Measurements from ENCODE around the gene RCAN3.
A peak's percentile ranks its signal among the peaks of the same experiment; 100 is the strongest.
"Not testable (repeated sequence)": the region's sequence is repeated elsewhere in the genome, so short reads cannot be mapped to it uniquely, and the experiment has no call there.

Gene RCAN3

DNA sequence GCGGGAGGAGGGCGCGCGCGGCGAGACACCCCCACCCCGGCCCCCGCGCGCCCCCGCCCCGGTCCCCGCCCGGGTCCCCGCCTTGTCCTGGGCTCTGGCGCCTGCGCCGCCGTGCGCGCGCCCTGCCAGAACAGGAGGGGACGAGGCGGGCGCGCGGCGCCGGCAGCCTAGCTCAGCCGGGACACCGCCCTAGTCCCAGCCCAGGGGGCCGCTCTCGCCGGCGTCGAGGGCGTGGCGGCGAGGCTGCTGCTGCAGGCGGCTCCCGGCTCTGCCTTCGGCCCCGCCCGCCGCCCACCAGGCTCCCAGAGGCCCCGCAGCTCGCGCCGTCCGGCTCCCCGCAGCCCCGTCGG, at the start of gene RCAN3:
Gene RCAN3, plus strand, starts transcription at position 128 of the 350 bp plus-strand sequence. CDS start 11,537 bp downstream, outside the sequence.
- Histone ChIP-seq H3K9ac (ENCODE audit: low read depth, low read length) (peak within 1 kb of the TSS; percentile 54), H3K27me3 (ENCODE audit: control insufficient read depth, insufficient read depth, low read length) (no peaks in the 10 kb centered on the region), H3K36me3 (ENCODE audit: control insufficient read depth, insufficient read depth, low read length) (no peaks in the 10 kb centered on the region), H3K27ac (ENCODE audit: low read depth, low read length) (peak within 1 kb of the TSS; percentile 73), H3K9me3 (ENCODE audit: control insufficient read depth, insufficient read depth, low read length) (no peaks in the 10 kb centered on the region), H3K4me3 (ENCODE audit: low read depth, low read length) (peak within 1 kb of the TSS; percentile 80), H3K4me1 (ENCODE audit: control insufficient read depth, insufficient read depth, low read length) (peaks cover 29% of the 10 kb centered on the region)

DNA sequence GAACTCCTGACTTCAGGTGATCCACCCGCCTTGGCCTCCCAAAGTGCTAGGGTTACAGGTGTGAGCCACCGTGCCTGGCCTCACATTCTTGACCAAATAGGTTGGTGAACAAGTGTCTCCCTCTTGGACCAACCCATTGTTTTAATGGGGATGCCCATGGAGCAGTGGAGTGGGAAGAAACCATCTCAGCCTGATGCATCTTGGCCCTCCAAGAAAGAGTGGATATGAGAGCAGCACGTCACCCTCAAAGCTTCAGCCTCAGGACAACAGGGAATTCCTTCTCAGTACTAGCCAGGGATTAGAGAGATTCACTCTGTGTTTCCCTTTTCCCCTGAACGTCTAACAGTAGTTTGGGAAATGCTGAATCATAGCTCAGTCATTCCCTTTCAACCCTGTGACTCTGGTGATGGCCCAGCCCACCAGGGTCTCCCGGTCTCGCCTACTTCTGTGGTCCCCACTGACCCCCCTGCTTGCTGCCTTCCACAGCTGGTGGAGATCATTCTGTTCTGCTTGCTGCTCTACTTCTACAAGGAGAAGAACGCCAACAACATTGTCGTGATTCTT, 49.6 kb upstream of the RCAN3 start:
- no peaks in the 10 kb centered on the region for H3K4me1 ChIP-seq (ENCODE audit: control insufficient read depth, insufficient read depth, low read length)
- no peak overlapping the region for H3K9ac ChIP-seq (ENCODE audit: low read depth, low read length)
- H3K9me3 ChIP-seq (ENCODE audit: control insufficient read depth, insufficient read depth, low read length): no peaks in the 10 kb centered on the region
- H3K27me3 ChIP-seq (ENCODE audit: control insufficient read depth, insufficient read depth, low read length): no peaks in the 10 kb centered on the region
- no peak overlapping the region for H3K4me3 ChIP-seq (ENCODE audit: low read depth, low read length)
- no peak overlapping the region for H3K27ac ChIP-seq (ENCODE audit: low read depth, low read length)
- 0 out of 2 replicates have a peak, but pooled peaks cover 4% of the 10 kb centered on the region for H3K36me3 ChIP-seq (ENCODE audit: control insufficient read depth, insufficient read depth, low read length)

DNA sequence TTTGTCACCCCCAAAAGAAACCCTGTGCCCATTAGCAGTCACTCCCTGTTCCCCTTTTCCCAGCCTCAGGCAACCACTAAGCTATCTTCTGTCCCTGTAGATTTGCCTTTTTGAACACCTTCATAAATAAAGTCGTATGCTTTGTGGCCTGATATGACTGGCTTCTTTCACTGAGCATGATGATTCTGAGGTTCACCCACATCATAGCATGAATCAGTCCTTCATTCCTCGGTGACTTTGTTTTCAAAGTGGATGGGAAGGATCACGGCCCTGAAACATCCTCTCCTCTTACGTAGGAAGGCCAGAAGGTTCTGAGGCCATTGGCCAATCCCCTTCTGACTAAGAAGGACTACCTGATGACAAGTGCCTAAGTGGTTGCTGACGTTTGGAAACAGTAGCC, 48.0 kb upstream of the RCAN3 start:
- H3K9me3 ChIP-seq (ENCODE audit: control insufficient read depth, insufficient read depth, low read length): no peaks in the 10 kb centered on the region
- H3K4me3 ChIP-seq (ENCODE audit: low read depth, low read length): no peak overlapping the region
- H3K9ac ChIP-seq (ENCODE audit: low read depth, low read length): no peak overlapping the region
- H3K27ac ChIP-seq (ENCODE audit: low read depth, low read length): no peak overlapping the region
- H3K36me3 ChIP-seq (ENCODE audit: control insufficient read depth, insufficient read depth, low read length): 0 out of 2 replicates have a peak, but pooled peaks cover 3% of the 10 kb centered on the region
- no peaks in the 10 kb centered on the region for H3K4me1 ChIP-seq (ENCODE audit: control insufficient read depth, insufficient read depth, low read length)
- no peaks in the 10 kb centered on the region for H3K27me3 ChIP-seq (ENCODE audit: control insufficient read depth, insufficient read depth, low read length)

DNA sequence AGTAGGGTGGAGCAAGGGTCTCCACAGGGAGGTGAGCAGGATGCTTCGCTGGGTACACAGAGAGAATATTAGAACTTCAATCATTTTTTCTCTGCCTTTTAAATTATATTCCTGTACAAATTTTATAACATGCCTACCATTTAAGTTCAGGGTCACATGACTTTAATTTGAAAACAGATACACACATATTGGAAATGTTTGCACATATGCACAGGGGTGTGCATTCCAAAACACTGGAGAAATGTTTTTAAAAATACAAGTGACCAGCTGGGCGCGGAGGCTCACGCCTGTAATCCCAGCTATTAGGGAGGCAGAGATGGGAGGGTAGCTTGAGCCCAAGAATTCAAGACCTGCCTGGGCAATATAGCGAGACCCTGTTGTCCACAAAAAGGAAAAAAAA, 47.4 kb upstream of the RCAN3 start:
- H3K9me3 ChIP-seq (ENCODE audit: control insufficient read depth, insufficient read depth, low read length): no peaks in the 10 kb centered on the region
- H3K27me3 ChIP-seq (ENCODE audit: control insufficient read depth, insufficient read depth, low read length): no peaks in the 10 kb centered on the region
- no peak overlapping the region for H3K9ac ChIP-seq (ENCODE audit: low read depth, low read length)
- H3K36me3 ChIP-seq (ENCODE audit: control insufficient read depth, insufficient read depth, low read length): no peaks in the 10 kb centered on the region
- H3K27ac ChIP-seq (ENCODE audit: low read depth, low read length): no peak overlapping the region
- no peak overlapping the region for H3K4me3 ChIP-seq (ENCODE audit: low read depth, low read length)
- no peaks in the 10 kb centered on the region for H3K4me1 ChIP-seq (ENCODE audit: control insufficient read depth, insufficient read depth, low read length)

DNA sequence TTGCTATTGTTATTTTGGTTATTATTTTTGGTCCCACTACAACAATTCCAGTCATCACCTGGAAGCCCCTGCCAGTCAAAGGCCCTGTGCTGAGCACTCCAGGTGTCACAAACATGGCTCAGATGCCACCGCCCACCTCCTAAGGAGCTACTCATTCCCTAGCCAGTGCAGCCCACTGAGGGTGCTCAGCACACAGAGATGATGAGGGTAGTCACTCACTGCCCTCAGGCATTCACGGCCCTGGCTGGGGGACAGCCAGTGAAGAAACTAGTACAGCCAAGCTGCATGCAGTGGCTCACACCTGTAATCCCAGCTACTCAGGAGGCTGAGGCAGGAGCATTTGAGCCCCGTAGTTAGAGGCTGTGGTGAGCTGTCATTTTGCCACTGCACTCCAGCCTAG, 44.8 kb upstream of the RCAN3 start:
- Histone ChIP-seq H3K36me3 (ENCODE audit: control insufficient read depth, insufficient read depth, low read length) (no peaks in the 10 kb centered on the region), H3K4me3 (ENCODE audit: low read depth, low read length) (no peak overlapping the region), H3K27me3 (ENCODE audit: control insufficient read depth, insufficient read depth, low read length) (no peaks in the 10 kb centered on the region), H3K27ac (ENCODE audit: low read depth, low read length) (no peak overlapping the region), H3K4me1 (ENCODE audit: control insufficient read depth, insufficient read depth, low read length) (peaks cover under 1% of the 10 kb centered on the region; the same call in 1 of the 2 replicates), H3K9me3 (ENCODE audit: control insufficient read depth, insufficient read depth, low read length) (no peaks in the 10 kb centered on the region), H3K9ac (ENCODE audit: low read depth, low read length) (no peak overlapping the region)

DNA sequence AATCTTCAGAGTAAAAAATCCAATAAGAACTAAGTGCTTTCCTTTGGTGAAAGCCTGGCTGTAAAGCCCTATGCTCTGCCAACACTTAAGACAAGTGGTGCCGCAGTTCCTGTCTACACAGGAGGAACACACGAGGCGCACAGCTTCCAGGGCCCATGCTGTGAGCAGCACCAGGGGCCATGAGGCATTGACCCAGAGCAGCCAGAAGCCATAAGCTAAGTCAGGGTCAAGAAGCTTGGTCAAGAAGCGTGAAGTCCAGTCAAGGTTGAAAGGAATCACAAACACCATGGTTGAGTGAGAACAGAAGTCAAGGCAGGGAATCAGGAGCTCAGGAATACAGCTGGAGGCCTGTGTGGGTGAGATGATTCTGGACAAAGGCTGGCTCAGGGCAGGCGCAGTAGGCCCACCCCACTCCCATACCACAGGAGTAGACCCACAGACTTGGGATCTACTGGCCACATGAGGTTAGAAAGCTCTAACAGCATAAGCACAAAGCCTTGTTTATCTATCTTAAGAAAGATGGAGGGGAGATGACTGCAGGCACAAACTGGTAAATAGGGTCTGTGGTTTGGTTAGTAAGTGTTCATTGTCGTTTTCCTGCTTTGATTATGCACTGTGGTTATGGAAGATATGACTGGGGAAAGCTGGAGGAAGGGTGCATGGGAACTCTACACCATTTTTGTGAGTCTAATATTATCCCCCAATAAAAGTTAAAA, 42.9 kb upstream of the RCAN3 start:
- no peaks in the 10 kb centered on the region for H3K9me3 ChIP-seq (ENCODE audit: control insufficient read depth, insufficient read depth, low read length)
- H3K4me1 ChIP-seq (ENCODE audit: control insufficient read depth, insufficient read depth, low read length): peaks cover 16% of the 10 kb centered on the region
- H3K27me3 ChIP-seq (ENCODE audit: control insufficient read depth, insufficient read depth, low read length): no peaks in the 10 kb centered on the region
- H3K9ac ChIP-seq (ENCODE audit: low read depth, low read length): no peak overlapping the region
- no peak overlapping the region for H3K4me3 ChIP-seq (ENCODE audit: low read depth, low read length)
- no peaks in the 10 kb centered on the region for H3K36me3 ChIP-seq (ENCODE audit: control insufficient read depth, insufficient read depth, low read length)
- no peak overlapping the region for H3K27ac ChIP-seq (ENCODE audit: low read depth, low read length)

DNA sequence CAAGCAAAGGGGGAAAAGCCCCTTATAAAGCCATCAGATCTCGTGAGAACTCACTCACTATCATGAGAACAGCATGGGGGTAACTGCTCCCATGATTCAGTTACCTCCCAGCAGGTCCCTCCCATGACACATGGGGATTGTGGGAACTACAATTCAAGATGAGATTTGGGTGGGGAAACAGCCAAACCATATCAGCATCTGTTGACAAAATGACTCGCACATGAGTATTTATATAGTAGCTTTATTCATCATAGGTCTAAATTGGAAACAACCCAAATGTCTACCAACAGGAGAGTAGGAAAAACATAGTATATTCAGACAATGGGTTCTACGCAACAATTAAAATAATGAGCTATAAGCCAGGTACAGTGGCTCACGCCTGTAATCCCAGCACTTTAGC, 40.5 kb upstream of the RCAN3 start:
- not testable (repeated sequence) for H3K36me3 ChIP-seq (ENCODE audit: control insufficient read depth, insufficient read depth, low read length); H3K4me3 ChIP-seq (ENCODE audit: low read depth, low read length); H3K27me3 ChIP-seq (ENCODE audit: control insufficient read depth, insufficient read depth, low read length); H3K27ac ChIP-seq (ENCODE audit: low read depth, low read length); H3K9me3 ChIP-seq (ENCODE audit: control insufficient read depth, insufficient read depth, low read length); H3K9ac ChIP-seq (ENCODE audit: low read depth, low read length)
- H3K4me1 ChIP-seq (ENCODE audit: control insufficient read depth, insufficient read depth, low read length): peaks cover 30% of the 10 kb centered on the region

DNA sequence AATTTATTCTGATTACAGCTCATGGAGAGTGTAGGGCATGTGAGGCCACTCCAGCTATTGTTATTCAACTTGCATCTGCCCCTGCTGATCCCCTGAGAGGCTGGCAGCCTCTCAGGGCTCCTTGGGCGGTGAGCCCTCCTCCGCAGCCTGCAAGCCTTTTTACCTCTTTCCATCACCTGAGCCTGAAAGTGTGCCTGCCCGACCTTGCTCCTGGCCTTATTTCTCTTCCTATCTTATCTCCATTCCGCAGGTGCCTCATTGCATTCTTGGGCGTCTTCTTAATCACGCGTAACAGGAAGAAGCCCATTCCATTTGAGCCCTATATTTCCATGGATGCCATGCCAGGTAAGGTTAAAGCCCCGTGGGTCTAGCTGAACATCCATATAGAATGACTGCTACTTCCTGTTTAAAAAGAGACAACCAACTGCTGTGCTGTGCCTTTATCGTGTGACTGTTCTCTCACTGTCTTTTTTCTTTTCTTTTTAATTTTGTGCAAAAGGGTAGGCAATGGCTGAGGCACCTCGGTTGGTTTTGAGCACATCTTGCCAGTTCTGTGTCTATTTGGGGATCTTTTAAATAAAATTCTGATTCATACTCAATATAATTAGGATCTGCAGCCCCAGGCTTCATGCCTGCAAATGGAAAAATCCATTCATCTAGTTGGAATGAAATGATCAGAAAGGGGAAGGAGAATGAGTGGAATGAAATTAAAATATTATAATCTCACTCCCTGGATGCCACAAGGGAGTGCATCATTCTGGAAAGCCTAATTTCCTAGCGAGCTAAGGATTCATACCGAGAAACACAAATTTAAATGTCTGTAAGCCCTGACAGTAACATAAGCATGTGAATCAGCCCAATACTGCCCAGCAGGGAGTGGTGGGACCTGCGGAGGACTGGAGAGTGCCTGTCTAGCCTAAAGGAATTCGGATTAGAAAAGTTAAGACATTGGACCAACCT, 38.6 kb upstream of the RCAN3 start:
- Histone ChIP-seq H3K4me1 (ENCODE audit: control insufficient read depth, insufficient read depth, low read length) (peaks cover 30% of the 10 kb centered on the region), H3K27me3 (ENCODE audit: control insufficient read depth, insufficient read depth, low read length) (no peaks in the 10 kb centered on the region), H3K9me3 (ENCODE audit: control insufficient read depth, insufficient read depth, low read length) (no peaks in the 10 kb centered on the region), H3K36me3 (ENCODE audit: control insufficient read depth, insufficient read depth, low read length) (no peaks in the 10 kb centered on the region), H3K27ac (ENCODE audit: low read depth, low read length) (peak overlapping the region; percentile 89), H3K9ac (ENCODE audit: low read depth, low read length) (peak overlapping the region; percentile 24; the same call in 1 of the 2 replicates), H3K4me3 (ENCODE audit: low read depth, low read length) (peak overlapping the region; percentile 55)

DNA sequence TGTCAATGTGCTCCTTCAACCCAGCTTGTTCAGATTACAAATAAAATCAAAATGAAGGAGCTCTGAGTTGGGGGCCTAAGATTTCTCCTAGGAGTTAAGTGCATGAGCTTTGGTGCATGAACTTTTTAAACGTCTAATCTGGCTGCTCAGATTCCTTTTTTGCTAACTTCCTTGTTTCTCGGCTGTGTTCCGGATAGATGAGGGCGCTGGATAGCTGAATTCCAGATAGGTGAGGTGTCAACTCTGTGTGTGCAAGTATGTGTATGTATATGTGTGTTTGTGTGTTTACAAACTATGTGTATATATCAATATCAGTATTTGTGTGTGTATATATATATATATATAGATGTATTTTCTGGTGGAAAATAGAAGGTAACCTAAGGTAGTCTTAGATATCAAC, 37.5 kb upstream of the RCAN3 start:
- Histone ChIP-seq H3K4me1 (ENCODE audit: control insufficient read depth, insufficient read depth, low read length) (peaks cover 30% of the 10 kb centered on the region), H3K9me3 (ENCODE audit: control insufficient read depth, insufficient read depth, low read length) (no peaks in the 10 kb centered on the region), H3K27me3 (ENCODE audit: control insufficient read depth, insufficient read depth, low read length) (no peaks in the 10 kb centered on the region), H3K36me3 (ENCODE audit: control insufficient read depth, insufficient read depth, low read length) (no peaks in the 10 kb centered on the region), H3K27ac (ENCODE audit: low read depth, low read length) (peak overlapping the region; percentile 89), H3K4me3 (ENCODE audit: low read depth, low read length) (peak overlapping the region; percentile 55; the same call in 1 of the 2 replicates), H3K9ac (ENCODE audit: low read depth, low read length) (no peak overlapping the region)

DNA sequence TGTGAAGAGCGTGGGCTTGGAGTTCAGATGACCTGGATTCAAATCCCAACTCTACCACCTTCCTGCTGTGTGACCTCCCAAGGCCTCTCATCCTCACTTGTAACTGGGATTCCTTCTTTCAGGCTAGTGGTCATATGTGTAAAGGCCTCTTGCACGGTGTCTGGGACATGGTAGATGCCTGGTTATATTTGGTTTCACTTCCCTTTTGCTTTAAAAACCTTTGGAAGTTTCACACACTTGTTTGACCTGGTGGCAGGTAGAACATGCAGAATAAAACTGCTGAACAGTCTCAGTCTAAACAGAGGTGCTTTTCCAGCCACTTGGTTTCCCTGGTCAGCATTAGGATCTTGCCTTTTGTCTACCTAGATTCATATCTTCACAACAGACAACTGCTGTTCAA, 37.0 kb upstream of the RCAN3 start:
- Histone ChIP-seq H3K4me1 (ENCODE audit: control insufficient read depth, insufficient read depth, low read length) (peaks cover 30% of the 10 kb centered on the region), H3K4me3 (ENCODE audit: low read depth, low read length) (no peak overlapping the region), H3K9ac (ENCODE audit: low read depth, low read length) (no peak overlapping the region), H3K27ac (ENCODE audit: low read depth, low read length) (no peak overlapping the region), H3K9me3 (ENCODE audit: control insufficient read depth, insufficient read depth, low read length) (no peaks in the 10 kb centered on the region), H3K36me3 (ENCODE audit: control insufficient read depth, insufficient read depth, low read length) (no peaks in the 10 kb centered on the region), H3K27me3 (ENCODE audit: control insufficient read depth, insufficient read depth, low read length) (no peaks in the 10 kb centered on the region)

Data from HUES48 (cell line).